Left lung (tissue), 10 donors: ENCODE results near the gene LYPLAL1. TPM values are rescaled to one million over a fixed set of nuclear protein-coding genes. Genes with fewer than 3 reads are reported as not detected.
A peak's percentile ranks its signal among the peaks of the same experiment; 100 is the strongest.

Experiments
- ATAC-seq: fragments of 200-7000 bp; cut with Tn5 transposase; one replicate; pipeline ENCODE4 v1.9.1; 2020; ENCODE audit warnings: moderate library complexity
- DNase-seq, 4 donors: peaks; one replicate each; pipeline ENCODE4 v3.0.0-alpha.2; 2013 to 2020
- H3K27ac ChIP-seq, 2 donors: fragments of 200-600 bp; sonication (generic) in 1 of 2; one replicate each; pipeline versions ENCODE4 v1.5.0 to v1.8.0; 2020 to 2021
- H3K27me3 ChIP-seq, 2 donors: fragments of 200-600 bp; sonication (generic) in 1 of 2; one replicate each; pipeline versions ENCODE4 v1.5.0 to v1.8.0; 2020 to 2021
- H3K36me3 ChIP-seq, 2 donors: fragments of 200-600 bp; sonication (generic) in 1 of 2; one replicate each; pipeline versions ENCODE4 v1.5.0 to v1.8.0; 2020 to 2021
- H3K4me1 ChIP-seq, 2 donors: fragments of 200-600 bp; one replicate each; pipeline ENCODE4 v1.8.0; 2021
- H3K4me3 ChIP-seq, 2 donors: fragments of 200-600 bp; sonication (generic) in 1 of 2; one replicate each; pipeline versions ENCODE4 v1.5.0 to v1.8.0; 2020 to 2021; ENCODE audit warnings: mild to moderate bottlenecking in 1 of 2
- H3K9me3 ChIP-seq, 2 donors: fragments of 200-600 bp; sonication (generic) in 1 of 2; one replicate each; pipeline versions ENCODE4 v1.5.0 to v1.8.0; 2020 to 2021
- CTCF ChIP-seq, 2 donors: fragments of 200-600 bp; sonication (generic) in 1 of 2; IDR thresholded peaks; one replicate each; pipeline versions ENCODE4 v1.5.0 to v1.8.0; 2021; ENCODE audit warnings: antibody characterized with exemption in 2 of 2
- intact Hi-C, 2 donors: fragments of 100-400 bp; cut with DNase I; formaldehyde crosslinking; loops; one replicate each; pipeline versions ENCODE4 v1.11.2 to v1.14.2; 2022
- polyA plus RNA-seq, 6 donors: library from polyadenylated mRNA; unstranded; fragments of 120-200 nt; gene quantifications; one replicate each; pipeline ENCODE4 v1.2.1, GENCODE V29; 2013; ENCODE audit not compliant: insufficient read length in 6 of 6
- total RNA-seq, 2 donors: library from RNA; stranded (reverse); fragmentation: NEBNext Ultra II Directional; extraction: Animal tissue kit (Norgen Biotek cat#: 25700); gene quantifications; one replicate each; pipeline ENCODE4 v1.2.1, GENCODE V29; 2021
- donor health status: DM: no; HTN: yes; CAD: no.
- donor health status: DM: no; HTN: no; CAD: no.

The LYPLAL1 gene
- total and polyA plus RNA-seq, 8 donors, result 24.1 to 60.9 (median 52.1) TPM

GRCh38 chr1:219143735-219144134, 29.9 kb upstream of the LYPLAL1 start:
- Histone ChIP-seq H3K27me3 (no peaks in the 10 kb centered on the region), H3K27ac (no peak overlapping the region), H3K4me3 (no peak overlapping the region), H3K4me1 (no peaks in the 10 kb centered on the region), H3K36me3 (no peaks in the 10 kb centered on the region), H3K9me3 (no peaks in the 10 kb centered on the region)
- DNase-seq, result no peak
- TF ChIP-seq CTCF (IDR thresholded peaks at IDR 0.05), result no peak
- intact Hi-C loops, result no loop called here
- no peak for ATAC-seq

GRCh38 chr1:219144658-219145315, 28.9 kb upstream of the LYPLAL1 start:
- ATAC-seq (no peak), DNase-seq (no peak)
- no peaks in the 10 kb centered on the region for H3K9me3 ChIP-seq
- no peaks in the 10 kb centered on the region for H3K4me1 ChIP-seq
- peak overlapping the region in 1 of 2 donors; percentile 30 for H3K27ac ChIP-seq
- no peaks in the 10 kb centered on the region for H3K36me3 ChIP-seq
- no peak overlapping the region for H3K4me3 ChIP-seq
- H3K27me3 ChIP-seq, result no peaks in the 10 kb centered on the region
- intact Hi-C loops, result no loop called here
- no peak for TF ChIP-seq CTCF (IDR thresholded peaks at IDR 0.05)

- no peaks in the 10 kb centered on the region for H3K4me1 ChIP-seq
- H3K27ac ChIP-seq, result no peak overlapping the region
- peak in 1 of 4 donors; percentile 22 for DNase-seq
- TF ChIP-seq CTCF (IDR thresholded peaks at IDR 0.05), result no peak
- no peaks in the 10 kb centered on the region for H3K36me3 ChIP-seq
- no peaks in the 10 kb centered on the region for H3K27me3 ChIP-seq
- H3K9me3 ChIP-seq, result no peaks in the 10 kb centered on the region
- ATAC-seq, result no peak
- intact Hi-C loops, result no loop called here
- H3K4me3 ChIP-seq, result no peak overlapping the region
Measured at GRCh38 chr1:219147571-219148019, 26.1 kb upstream of the LYPLAL1 start.

GRCh38 chr1:219149009-219149577, 24.6 kb upstream of the LYPLAL1 start:
- Histone ChIP-seq H3K27me3 (no peaks in the 10 kb centered on the region), H3K4me3 (no peak overlapping the region), H3K27ac (no peak overlapping the region), H3K4me1 (no peaks in the 10 kb centered on the region), H3K9me3 (no peaks in the 10 kb centered on the region), H3K36me3 (no peaks in the 10 kb centered on the region)
- no peak for ATAC-seq
- intact Hi-C loops, result no loop called here
- DNase-seq, result no peak
- no peak for TF ChIP-seq CTCF (IDR thresholded peaks at IDR 0.05)

- no peaks in the 10 kb centered on the region for H3K36me3 ChIP-seq
- no peaks in the 10 kb centered on the region for H3K4me1 ChIP-seq
- TF ChIP-seq CTCF (IDR thresholded peaks at IDR 0.05), result no peak
- H3K27me3 ChIP-seq, result no peaks in the 10 kb centered on the region
- H3K4me3 ChIP-seq, result no peak overlapping the region
- H3K9me3 ChIP-seq, result no peaks in the 10 kb centered on the region
- no peak for ATAC-seq
- intact Hi-C loops, result no loop called here
- H3K27ac ChIP-seq, result no peak overlapping the region
- DNase-seq, result no peak
Measured at GRCh38 chr1:219149953-219150352, 23.7 kb upstream of the LYPLAL1 start.
